CD4-positive, alpha-beta T cell (primary cell): ENCODE data around the gene ERICH6. TPM values are rescaled to one million over a fixed set of nuclear protein-coding genes. Genes with fewer than 3 reads are reported as not detected.

Experiments
- ATAC-seq: fragments of 200-7000 bp; cut with Tn5 transposase; one replicate; pipeline ENCODE4 v1.10.0; 2022; ENCODE audit warnings: mild to moderate bottlenecking; ENCODE audit not compliant: poor library complexity
- CTCF ChIA-PET: fragments of 350-600 bp; sonication (Branson Sonifier 250); formaldehyde crosslinking; loops from one replicate; lab custom pipeline; 2021; ENCODE audit warnings: antibody characterized with exemption, inconsistent platforms; lab: Charles Lee
- POLR2A ChIA-PET: fragments of 350-600 bp; sonication (Branson Sonifier 250); formaldehyde crosslinking; loops from one replicate; lab custom pipeline; 2021; ENCODE audit warnings: antibody characterized with exemption, inconsistent platforms; lab: Charles Lee
- DNase-seq, 14 experiments: peaks; one replicate each; pipeline ENCODE4 v3.0.0-alpha.2; 2013 to 2020; ENCODE audit warnings: mixed read lengths in 2 of 14
- H3K27ac ChIP-seq, 2 donors: one replicate each; pipeline versions ENCODE4 v1.5.1 to v1.7.0; 2013; ENCODE audit warnings: low read length in 2 of 2, low read depth in 1 of 2, mild to moderate bottlenecking in 1 of 2
- H3K27me3 ChIP-seq, 2 experiments: 1 replicate in 1 of 2; 2 replicates in 1 of 2; pipeline versions ENCODE4 v1.6.1 to v1.7.0; 2013; ENCODE audit warnings: low read length in 2 of 2, control low read depth in 1 of 2, mild to moderate bottlenecking in 1 of 2, moderate library complexity in 1 of 2; ENCODE audit not compliant: insufficient read depth in 2 of 2, control insufficient read depth in 1 of 2
- H3K36me3 ChIP-seq: one replicate; pipeline ENCODE4 v1.6.1; 2013; ENCODE audit warnings: low read length, control low read depth; ENCODE audit not compliant: insufficient read depth
- H3K4me1 ChIP-seq: one replicate; pipeline ENCODE4 v1.6.1; 2013; ENCODE audit warnings: low read length, control low read depth; ENCODE audit not compliant: insufficient read depth
- H3K4me3 ChIP-seq: one replicate; pipeline ENCODE4 v1.5.1; 2013; ENCODE audit warnings: mild to moderate bottlenecking, low read length, moderate library complexity
- H3K9me3 ChIP-seq, 2 experiments: 1 replicate in 1 of 2; 2 replicates in 1 of 2; pipeline versions ENCODE4 v1.6.1 to v1.7.0; 2013; ENCODE audit warnings: low read length in 2 of 2, mild to moderate bottlenecking in 2 of 2, control low read depth in 1 of 2, moderate library complexity in 1 of 2; ENCODE audit not compliant: control insufficient read depth in 1 of 2, insufficient read depth in 1 of 2
- H3K27ac Mint-ChIP-seq: one replicate; pipeline ENCODE4 v1.8.0; 2020; ENCODE audit warnings: mixed read lengths
- H3K27me3 Mint-ChIP-seq: one replicate; pipeline ENCODE4 v1.8.0; 2021; ENCODE audit warnings: mixed read lengths
- H3K36me3 Mint-ChIP-seq: one replicate; pipeline ENCODE4 v1.8.0; 2021; ENCODE audit warnings: low read depth, mixed read lengths
- H3K4me1 Mint-ChIP-seq: one replicate; pipeline ENCODE4 v1.8.0; 2021; ENCODE audit warnings: low read depth, mixed read lengths
- H3K4me3 Mint-ChIP-seq: one replicate; pipeline ENCODE4 v1.8.0; 2020; ENCODE audit warnings: mild to moderate bottlenecking, mixed read lengths
- H3K9me3 Mint-ChIP-seq: one replicate; pipeline ENCODE4 v1.8.0; 2020; ENCODE audit warnings: mixed read lengths
- CTCF ChIP-seq: fragments of 200-600 bp; IDR thresholded peaks from one replicate; pipeline ENCODE4 v1.8.0; 2022; ENCODE audit warnings: antibody characterized with exemption, mild to moderate bottlenecking
- intact Hi-C, 2 experiments: fragments of 100-400 bp; cut with DNase I in 1 of 2; cut with micrococcal nuclease in 1 of 2; formaldehyde crosslinking; loops; one replicate each; pipeline versions ENCODE4 v1.15.1 to v1.9.0; 2023 to 2025; cut with DNase I, micrococcal nuclease
- total RNA-seq, 174 experiments: library from RNA in 2 of 174; stranded (reverse) in 2 of 174; gene quantifications; one replicate each; pipeline ENCODE4 v1.2.3 and lab custom pipeline; 2021 to 2026

ERICH6 gene
- total RNA-seq, 2 experiments from 2014 or later = not detected

GRCh38 chr3:150729682-150730360, 26.1 kb upstream of the ERICH6 start:
- no peak for ATAC-seq
- H3K27ac Mint-ChIP-seq = no peak overlapping the region

DNA sequence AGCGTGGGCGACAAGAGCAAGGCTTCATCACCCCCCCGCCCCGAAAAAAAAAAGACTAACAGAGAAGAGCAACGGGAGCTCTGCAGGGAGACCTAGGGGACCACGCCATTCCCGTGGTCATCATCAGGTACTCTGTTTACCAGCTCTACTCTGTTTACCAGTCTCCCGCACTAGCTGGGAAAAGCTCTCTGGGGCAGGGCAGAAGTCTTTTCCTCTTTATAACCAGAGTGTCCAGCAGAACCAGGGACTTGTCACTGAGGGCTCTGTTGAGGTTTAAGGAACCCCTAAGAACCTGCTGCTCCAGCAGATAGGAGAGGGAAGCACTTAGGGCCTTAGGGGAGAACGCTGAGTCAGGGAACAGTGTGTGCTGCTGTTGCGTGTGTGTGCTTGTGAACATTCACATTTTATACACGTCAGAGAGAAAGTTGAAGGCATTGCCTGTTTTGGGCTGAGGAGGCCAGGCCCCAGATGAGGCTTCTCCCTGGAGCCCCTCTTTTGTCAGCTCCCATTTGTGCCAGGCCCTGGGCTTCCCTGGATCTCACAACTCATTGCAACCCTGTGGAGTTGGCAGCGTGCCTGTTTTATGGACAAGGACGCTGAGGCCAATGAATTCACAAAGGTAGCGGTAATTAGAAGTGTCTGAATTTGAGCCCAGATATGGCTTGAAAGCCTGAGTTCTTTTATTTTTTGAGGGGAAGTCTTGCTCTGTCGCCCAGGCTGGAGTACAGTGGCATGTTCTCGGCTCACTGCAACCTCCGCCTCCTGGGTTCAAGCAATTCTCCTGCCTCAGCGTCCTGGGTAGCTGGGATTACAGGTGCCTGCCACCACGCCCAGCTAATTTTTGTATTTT, 24.2 kb upstream of the ERICH6 start:
- DNase-seq (no peak), ATAC-seq (no peak)
- H3K27ac ChIP-seq = no peak overlapping the region
- POLR2A ChIA-PET = no interaction called here
- no peak overlapping the region for H3K4me3 Mint-ChIP-seq
- no peaks in the 10 kb centered on the region for H3K36me3 ChIP-seq
- H3K4me1 Mint-ChIP-seq = no peaks in the 10 kb centered on the region
- H3K4me1 ChIP-seq = no peaks in the 10 kb centered on the region
- CTCF ChIA-PET = no interaction called here
- no peaks in the 10 kb centered on the region for H3K27me3 Mint-ChIP-seq
- no peak overlapping the region for H3K4me3 ChIP-seq
- H3K9me3 Mint-ChIP-seq = no peaks in the 10 kb centered on the region
- H3K27ac Mint-ChIP-seq = no peak overlapping the region
- H3K36me3 Mint-ChIP-seq = no peaks in the 10 kb centered on the region
- H3K9me3 ChIP-seq = no peaks in the 10 kb centered on the region
- H3K27me3 ChIP-seq = no peaks in the 10 kb centered on the region
- intact Hi-C loops = loop anchor here in 1 of 2 experiments (10.0 kb wide), 1 partner anchor 547 kb away; the partner anchor contains the start of gene P2RY14
- no peak for TF ChIP-seq CTCF

More at GRCh38 chr3:150729682-150730360, 26.1 kb upstream of the ERICH6 start:
- ChIA-PET CTCF (no interaction called here), POLR2A (no interaction called here)
- intact Hi-C loops = loop anchor here in 1 of 2 experiments (10.0 kb wide), 1 partner anchor 545 kb away; the partner anchor contains the start of gene P2RY14
- Mint-ChIP-seq H3K9me3 (no peaks in the 10 kb centered on the region), H3K27me3 (no peaks in the 10 kb centered on the region), H3K36me3 (no peaks in the 10 kb centered on the region), H3K4me3 (no peak overlapping the region), H3K4me1 (no peaks in the 10 kb centered on the region)
- Histone ChIP-seq H3K4me1 (no peaks in the 10 kb centered on the region), H3K27ac (no peak overlapping the region), H3K4me3 (no peak overlapping the region), H3K27me3 (no peaks in the 10 kb centered on the region), H3K36me3 (no peaks in the 10 kb centered on the region), H3K9me3 (no peaks in the 10 kb centered on the region)
- no peak for TF ChIP-seq CTCF
- DNase-seq = no peak

- Mint-ChIP-seq H3K4me1 (peaks cover 5% of the 10 kb centered on the region), H3K27me3 (no peaks in the 10 kb centered on the region), H3K36me3 (no peaks in the 10 kb centered on the region), H3K4me3 (no peak overlapping the region), H3K9me3 (no peaks in the 10 kb centered on the region), H3K27ac (no peak overlapping the region)
- CTCF ChIA-PET = interaction anchor here (1.0 kb wide), 1 partner anchor 62 kb away, joined by 3 read pairs; no protein-coding TSS in a partner anchor
- peaks cover 3% of the 10 kb centered on the region for H3K4me1 ChIP-seq
- H3K4me3 ChIP-seq = no peak overlapping the region
- no peaks in the 10 kb centered on the region for H3K36me3 ChIP-seq
- no peak for ATAC-seq
- POLR2A ChIA-PET = no interaction called here
- intact Hi-C loops = loop anchor here in 1 of 2 experiments (10.0 kb wide), 1 partner anchor 549 kb away; the partner anchor contains the start of gene P2RY14
- H3K27ac ChIP-seq = no peak overlapping the region
- DNase-seq = no peak
- no peaks in the 10 kb centered on the region for H3K27me3 ChIP-seq
- no peaks in the 10 kb centered on the region for H3K9me3 ChIP-seq
- TF ChIP-seq CTCF = no peak
Observed at GRCh38 chr3:150725548-150725947, 21.8 kb upstream of the ERICH6 start.
